RWPE1 (cell line): ENCODE data around the gene HTR3E.

Source experiments
- CTCF ChIA-PET: fragments of 350-600 bp; sonication (Branson Sonifier 250); formaldehyde crosslinking; extraction: SDS; loops from one replicate; lab custom pipeline; 2021; lab: Yijun Ruan, JAX
- POLR2A ChIA-PET: fragments of 400-600 bp; formaldehyde crosslinking; extraction: SDS; loops from one replicate; lab custom pipeline; 2020; ENCODE audit warnings: antibody characterized with exemption; ENCODE audit not compliant: low non-redundant PET; lab: Yijun Ruan, JAX
- DNase-seq: peaks from one replicate; pipeline ENCODE4 v3.0.0; 2012; ENCODE audit warnings: low spot score
- H3K27ac ChIP-seq: fragments of 450-650 bp; 2 replicates; pipeline ENCODE4 v1.5.1; 2017
- CTCF ChIP-seq: fragments of 450-650 bp; conservative IDR thresholded peaks from 2 replicates; pipeline ENCODE4 v1.5.1; 2017; ENCODE audit warnings: low read depth, mild to moderate bottlenecking

Gene HTR3E

GRCh38 chr3:184129012-184129411, 32.1 kb downstream of the HTR3E start:
- no peak overlapping the region for H3K27ac ChIP-seq
- CTCF ChIA-PET: interaction anchor here (0.7 kb wide), 1 partner anchor 83 kb away, joined by 3 read pairs; no protein-coding TSS in a partner anchor
- DNase-seq: no peak
- no peak; the same call in 1 of the 2 replicates for TF ChIP-seq CTCF
- POLR2A ChIA-PET: no interaction called here

GRCh38 chr3:184132945-184133344, 36.1 kb downstream of the HTR3E start:
- no peak for TF ChIP-seq CTCF
- H3K27ac ChIP-seq: no peak overlapping the region
- ChIA-PET CTCF (interaction anchor here (0.5 kb wide), 1 partner anchor 259 kb away, joined by 3 read pairs; no protein-coding TSS in a partner anchor), POLR2A (no interaction called here)
- no peak for DNase-seq

GRCh38 chr3:184133840-184134745, 37.2 kb downstream of the HTR3E start:
- ChIA-PET POLR2A (interaction anchor here (0.5 kb wide), 1 partner anchor 76 kb away, joined by 3 read pairs; no protein-coding TSS in a partner anchor), CTCF (interaction anchor here (0.6 to 1.3 kb wide), 4 partner anchors 47 to 116 kb away, joined by 3 to 5 read pairs (median 3); partner anchors contain the start of gene ABCC5)
- TF ChIP-seq CTCF: no peak
- peak overlapping the region; percentile 87 for H3K27ac ChIP-seq
- peak; percentile 73 for DNase-seq

- TF ChIP-seq CTCF: no peak
- no peak for DNase-seq
- CTCF ChIA-PET: interaction anchor here (0.7 to 1.3 kb wide), 6 partner anchors 10 to 117 kb away, joined by 3 to 8 read pairs (median 3); partner anchors contain the start of gene ABCC5
- peak overlapping the region; percentile 87 for H3K27ac ChIP-seq
- POLR2A ChIA-PET: interaction anchor here (0.9 kb wide), 1 partner anchor 113 kb away, joined by 4 read pairs; no protein-coding TSS in a partner anchor
These were observed 37.9 kb downstream of the HTR3E start for GRCh38 chr3:184134746-184135148.

GRCh38 chr3:184135149-184135910, 38.5 kb downstream of the HTR3E start, which contains the start of gene EIF2B5:
TSS of gene EIF2B5 (plus strand) at chr3:184135358. CDS start at chr3:184135386, 28 bp downstream.
- TF ChIP-seq CTCF: 0 out of 2 replicates have a peak, but pooled peaks have one; percentile 24
- peak within 1 kb of the TSS; percentile 87 for H3K27ac ChIP-seq
- DNase-seq: peak; percentile 82
- ChIA-PET POLR2A (interaction anchor here (0.6 to 0.9 kb wide), 4 partner anchors 55 to 153 kb away, joined by 3 to 6 read pairs (median 4); no protein-coding TSS in a partner anchor), CTCF (interaction anchor here (0.6 to 1.3 kb wide), 7 partner anchors 10 to 146 kb away, joined by 3 to 8 read pairs (median 3); partner anchors contain the start of gene ABCC5)

- DNase-seq: no peak
- ChIA-PET POLR2A (interaction anchor here (0.6 to 0.7 kb wide), 2 partner anchors 59 to 238 kb away, joined by 3 to 6 read pairs; no protein-coding TSS in a partner anchor), CTCF (interaction anchor here (0.6 to 1.3 kb wide), 3 partner anchors 9 to 147 kb away, joined by 3 to 8 read pairs (median 3); no protein-coding TSS in a partner anchor)
- peak overlapping the region; percentile 87 for H3K27ac ChIP-seq
- no peak for TF ChIP-seq CTCF
These were observed 39.0 kb downstream of the HTR3E start for GRCh38 chr3:184135911-184136260.
